Fibroblast of lung (primary cell): Measurements from ENCODE around the gene SP1.
"Not testable (repeated sequence)": the region's sequence is repeated elsewhere in the genome, so short reads cannot be mapped to it uniquely, and the experiment has no call there.

Experiments used
- EZH2 ChIP-seq: IDR thresholded peaks from 2 replicates; pipeline ENCODE4 v1.5.1; 2012; ENCODE audit warnings: low read length, control low read depth, mild to moderate bottlenecking; ENCODE audit errors: missing control alignments
- TF ChIP-seq, protein P1 (sequence below), 2 donors: IDR thresholded peaks in 1 of 2; conservative IDR thresholded peaks in 1 of 2; 1 replicate in 1 of 2; 2 replicates in 1 of 2; pipeline ENCODE4 v1.5.1; 2011 to 2012; ENCODE audit warnings: low read length in 2 of 2, control low read depth in 1 of 2, inconsistent platforms in 1 of 2, low read depth in 1 of 2, mild to moderate bottlenecking in 1 of 2

- TF ChIP-seq, protein P1, sequence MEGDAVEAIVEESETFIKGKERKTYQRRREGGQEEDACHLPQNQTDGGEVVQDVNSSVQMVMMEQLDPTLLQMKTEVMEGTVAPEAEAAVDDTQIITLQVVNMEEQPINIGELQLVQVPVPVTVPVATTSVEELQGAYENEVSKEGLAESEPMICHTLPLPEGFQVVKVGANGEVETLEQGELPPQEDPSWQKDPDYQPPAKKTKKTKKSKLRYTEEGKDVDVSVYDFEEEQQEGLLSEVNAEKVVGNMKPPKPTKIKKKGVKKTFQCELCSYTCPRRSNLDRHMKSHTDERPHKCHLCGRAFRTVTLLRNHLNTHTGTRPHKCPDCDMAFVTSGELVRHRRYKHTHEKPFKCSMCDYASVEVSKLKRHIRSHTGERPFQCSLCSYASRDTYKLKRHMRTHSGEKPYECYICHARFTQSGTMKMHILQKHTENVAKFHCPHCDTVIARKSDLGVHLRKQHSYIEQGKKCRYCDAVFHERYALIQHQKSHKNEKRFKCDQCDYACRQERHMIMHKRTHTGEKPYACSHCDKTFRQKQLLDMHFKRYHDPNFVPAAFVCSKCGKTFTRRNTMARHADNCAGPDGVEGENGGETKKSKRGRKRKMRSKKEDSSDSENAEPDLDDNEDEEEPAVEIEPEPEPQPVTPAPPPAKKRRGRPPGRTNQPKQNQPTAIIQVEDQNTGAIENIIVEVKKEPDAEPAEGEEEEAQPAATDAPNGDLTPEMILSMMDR (conservative IDR thresholded peaks at IDR 0.05 in 1 of 2, IDR thresholded peaks at IDR 0.05 in 1 of 2; ENCODE audit: low read depth in 1 of 2, low read length in 2 of 2) = not testable (repeated sequence)
- TF ChIP-seq EZH2 = not testable (repeated sequence)
Observed at GRCh38 chr12:53361638-53362037, 18.3 kb upstream of the SP1 start.
